Right hindlimb (tissue), 1 donor: ENCODE measurements around the gene HELB.
A peak's percentile ranks its signal among the peaks of the same experiment; 100 is the strongest.
"Not testable (repeated sequence)": the region's sequence is repeated elsewhere in the genome, so short reads cannot be mapped to it uniquely, and the experiment has no call there.

ENCODE experiments used
- DNase-seq: peaks from one replicate; pipeline ENCODE4 v3.0.0-alpha.2; 2018

HELB gene

GRCh38 chr12:66301944-66302826, at the start of gene HELB:
HELB (plus strand) TSS chr12:66302493; CDS start chr12:66302604, 111 bp downstream.
- DNase-seq, result peak; percentile 98

DNA sequence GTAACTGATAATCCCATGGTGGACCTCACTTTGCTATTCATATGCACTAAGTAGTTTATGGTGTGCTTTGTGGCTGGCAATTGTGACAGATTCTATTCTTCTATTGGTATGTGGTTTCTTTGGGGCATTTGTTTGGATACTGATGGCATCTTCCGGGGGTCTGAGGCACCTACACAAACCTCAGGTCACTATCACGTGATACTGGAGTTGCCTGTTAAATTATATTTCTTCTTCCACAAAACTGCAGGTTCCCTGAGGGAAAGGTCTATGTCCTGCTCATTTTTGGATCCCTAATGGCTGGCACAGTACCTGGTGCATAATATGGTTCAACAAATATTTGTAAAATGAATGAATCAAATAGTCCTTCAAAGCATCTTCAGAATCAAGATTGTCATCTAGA, 49.5 kb upstream of the HELB start:
- no peak for DNase-seq

- DNase-seq, result no peak
These were observed 46.6 kb upstream of the HELB start for GRCh38 chr12:66255737-66256136.

DNA sequence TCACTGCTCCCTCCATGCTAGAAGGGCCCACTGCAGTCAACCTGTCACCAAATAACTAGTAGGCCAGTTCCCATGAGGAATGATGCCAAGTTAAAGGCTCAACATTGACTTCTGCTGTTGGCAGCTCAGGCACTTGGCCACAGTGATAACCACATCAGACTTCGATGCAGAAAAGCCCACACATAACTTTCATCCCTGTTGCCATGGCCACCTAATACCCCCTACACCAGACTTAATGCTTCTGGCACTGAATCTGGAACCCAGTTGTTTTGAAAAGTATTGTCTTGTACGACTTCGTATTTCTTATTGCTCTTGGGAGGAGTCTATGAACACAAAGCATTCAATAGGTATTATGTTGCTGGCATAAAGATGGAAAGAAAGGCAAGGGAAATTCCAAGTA, 44.3 kb upstream of the HELB start:
- no peak for DNase-seq

DNA sequence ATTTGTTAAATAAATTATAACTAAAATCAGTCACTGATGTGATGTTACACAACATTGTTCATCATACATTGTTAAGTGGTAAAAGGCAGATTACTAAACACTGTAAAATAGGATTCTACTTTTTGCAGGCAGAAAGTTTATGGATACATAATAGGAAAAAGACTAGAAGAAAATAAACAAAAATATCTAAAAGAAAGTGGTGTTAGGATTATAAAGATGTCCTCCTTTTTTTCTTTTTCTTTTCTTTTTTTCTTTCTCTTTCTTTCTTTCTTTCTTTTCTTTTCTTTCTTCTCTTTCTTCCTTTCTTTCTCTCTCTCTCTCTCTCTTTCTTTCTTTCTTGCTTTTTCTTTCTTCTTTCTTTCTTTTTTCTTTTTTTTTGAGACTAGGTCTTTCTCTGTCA, 39.6 kb upstream of the HELB start:
- no peak for DNase-seq

GRCh38 chr12:66268562-66268961, 33.7 kb upstream of the HELB start:
- DNase-seq, result no peak

- DNase-seq, result no peak
These were observed 33.2 kb upstream of the HELB start for GRCh38 chr12:66269142-66269541.

DNA sequence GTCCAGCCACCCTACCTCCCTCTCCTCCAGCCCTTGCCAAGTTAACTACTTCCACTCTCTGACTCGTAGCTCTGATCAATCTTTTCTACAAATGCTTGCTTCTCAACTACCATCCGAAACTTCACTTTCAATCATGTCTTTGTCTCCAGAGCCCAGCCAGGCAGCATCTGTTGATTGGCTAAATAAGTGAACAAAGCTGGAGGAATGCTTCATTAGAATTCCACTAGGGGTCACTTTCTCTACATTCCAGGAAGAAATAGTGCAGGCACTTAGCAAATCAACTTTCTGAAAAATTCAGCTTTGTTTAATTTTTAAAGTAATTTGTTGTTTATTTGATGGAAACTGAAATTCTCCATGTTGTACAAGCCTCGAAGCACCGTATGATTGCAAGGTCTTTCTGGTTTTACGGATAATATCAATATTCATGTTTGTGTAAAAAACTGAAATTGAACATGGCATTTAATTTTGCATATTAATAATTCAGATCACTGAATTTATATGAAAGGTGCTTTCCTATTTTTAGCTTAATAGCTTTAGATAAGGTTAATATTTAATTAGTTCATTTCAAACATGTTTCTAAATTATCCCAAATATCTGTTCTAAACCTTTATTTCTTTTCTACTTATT, 32.4 kb upstream of the HELB start:
- no peak for DNase-seq

DNA sequence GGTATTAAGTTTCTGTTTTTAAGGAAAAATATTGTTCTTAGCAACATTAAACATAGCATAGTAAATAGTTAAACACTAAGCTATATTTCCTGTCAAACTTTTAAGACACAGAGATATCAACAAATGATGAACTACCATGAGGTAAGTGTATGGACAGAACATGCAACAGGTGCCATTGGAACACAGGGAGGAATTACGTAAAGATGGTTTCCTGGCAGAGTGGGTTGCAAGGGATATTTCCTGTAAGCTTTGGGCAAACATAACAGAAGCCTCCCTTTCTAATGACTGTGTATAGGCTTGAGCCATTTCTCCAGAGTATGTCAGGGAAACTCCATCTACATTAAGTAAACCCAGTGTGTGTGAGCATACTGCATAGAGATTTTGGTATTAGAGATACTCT, 31.7 kb upstream of the HELB start:
- no peak for DNase-seq

DNA sequence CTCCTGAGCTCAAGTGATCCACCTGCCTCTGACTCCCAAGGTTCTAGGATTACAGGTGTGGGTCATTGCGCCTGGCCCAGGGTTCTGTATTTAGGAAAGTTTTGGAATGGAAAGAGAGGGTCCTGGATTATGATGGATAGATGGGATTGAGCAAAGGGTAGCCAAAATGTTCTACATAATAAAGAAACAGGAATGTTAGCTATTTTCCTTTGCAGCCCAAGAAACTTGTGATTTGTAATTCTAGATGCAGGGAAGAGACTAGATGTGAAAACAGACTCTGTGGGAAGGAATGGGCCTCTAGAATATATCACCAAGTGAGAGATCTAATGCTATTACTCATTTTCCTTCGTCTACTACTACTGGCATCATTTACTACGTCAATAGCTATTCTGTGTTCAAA, 29.6 kb upstream of the HELB start:
- DNase-seq, result no peak

DNA sequence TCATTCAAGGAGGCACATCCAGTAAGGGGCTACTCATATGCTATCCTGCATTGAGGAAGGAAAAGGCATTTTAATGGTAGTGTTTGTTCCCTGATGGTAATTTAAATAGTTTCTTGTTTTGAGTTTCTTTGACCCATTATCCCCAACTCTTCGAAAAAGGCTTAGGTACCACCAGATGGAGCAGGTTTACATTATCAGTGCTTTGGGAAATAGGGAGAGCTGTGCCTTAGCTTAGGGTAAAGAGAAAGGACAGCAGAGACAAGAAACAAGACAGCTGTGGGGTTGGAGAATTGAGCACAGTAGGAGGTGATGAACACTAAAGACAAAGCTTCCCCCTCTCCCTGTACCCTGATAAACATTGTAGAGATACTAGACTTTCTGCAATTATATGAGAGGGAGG, 29.1 kb upstream of the HELB start:
- no peak for DNase-seq

DNA sequence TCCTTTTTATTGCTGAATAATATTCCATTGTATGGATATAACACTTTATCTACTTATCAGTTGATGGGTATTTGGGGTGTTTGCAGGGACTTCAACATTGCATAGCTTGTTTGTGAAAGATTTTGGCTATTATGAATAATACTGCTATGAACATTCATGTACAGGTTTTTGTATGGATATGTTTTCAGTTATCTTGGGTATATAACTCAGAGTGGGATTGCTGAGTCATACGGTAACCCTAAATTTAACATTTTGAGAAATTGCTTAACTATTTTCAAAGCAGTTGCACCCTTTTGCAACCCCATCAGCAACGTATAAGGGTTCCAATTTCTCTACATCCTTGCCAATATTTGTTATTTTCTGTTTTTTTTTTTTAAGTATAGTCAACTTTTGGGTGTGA, 27.3 kb upstream of the HELB start:
- no peak for DNase-seq

GRCh38 chr12:66279123-66279712, 23.1 kb upstream of the HELB start:
- DNase-seq, result peak; percentile 26

- DNase-seq, result no peak
These were observed 21.7 kb upstream of the HELB start for GRCh38 chr12:66280561-66280960.

GRCh38 chr12:66282244-66282643, 20.0 kb upstream of the HELB start:
- DNase-seq, result no peak

- no peak for DNase-seq
These were observed 15.0 kb upstream of the HELB start for GRCh38 chr12:66287275-66287674.

DNA sequence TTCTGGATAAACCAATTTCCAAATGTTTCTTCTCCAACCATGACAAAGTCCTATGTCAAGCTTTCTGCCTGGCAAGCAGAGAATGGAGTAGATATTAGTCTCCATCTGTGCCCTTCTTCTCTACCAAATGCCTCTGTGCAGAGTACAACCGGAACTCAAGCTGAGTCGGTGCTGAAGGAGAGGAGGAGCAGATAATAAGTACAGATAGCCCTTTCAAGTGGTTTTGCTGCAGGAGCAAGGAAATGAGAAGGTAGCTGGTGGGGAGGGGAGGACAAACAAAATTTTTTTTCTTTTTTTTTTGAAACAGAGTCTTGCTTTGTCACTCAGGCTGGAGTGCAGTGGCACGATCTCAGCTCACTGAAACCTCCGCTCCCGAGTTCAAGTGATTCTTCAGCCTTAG, 14.2 kb upstream of the HELB start:
- DNase-seq, result no peak

DNA sequence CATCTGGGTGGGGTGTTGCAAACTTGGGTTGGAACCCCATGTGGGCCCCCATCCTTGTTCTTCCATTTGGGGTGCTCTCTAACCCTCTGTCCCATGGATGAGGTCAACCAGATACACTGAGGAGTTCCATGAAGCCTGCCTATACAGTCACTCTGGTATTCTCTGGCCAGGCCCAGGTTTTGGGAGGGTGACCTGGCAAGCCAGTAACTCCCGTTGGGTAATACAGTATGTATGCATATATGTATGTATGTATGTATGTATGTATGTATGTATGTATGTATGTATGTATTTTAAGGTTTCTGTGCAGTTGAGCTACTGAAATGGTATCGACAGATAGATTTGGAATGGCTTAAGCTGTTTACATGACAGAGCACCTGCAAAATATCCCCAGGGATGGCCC, 12.8 kb upstream of the HELB start:
- DNase-seq, result no peak

- no peak for DNase-seq
These were observed 11.5 kb upstream of the HELB start for GRCh38 chr12:66290716-66291200.

- no peak for DNase-seq
These were observed 6.1 kb upstream of the HELB start for GRCh38 chr12:66296176-66296683.

- no peak for DNase-seq
These were observed 5.2 kb upstream of the HELB start for GRCh38 chr12:66297080-66297479.

- DNase-seq, result no peak
These were observed 4.4 kb upstream of the HELB start for GRCh38 chr12:66297923-66298322.

DNA sequence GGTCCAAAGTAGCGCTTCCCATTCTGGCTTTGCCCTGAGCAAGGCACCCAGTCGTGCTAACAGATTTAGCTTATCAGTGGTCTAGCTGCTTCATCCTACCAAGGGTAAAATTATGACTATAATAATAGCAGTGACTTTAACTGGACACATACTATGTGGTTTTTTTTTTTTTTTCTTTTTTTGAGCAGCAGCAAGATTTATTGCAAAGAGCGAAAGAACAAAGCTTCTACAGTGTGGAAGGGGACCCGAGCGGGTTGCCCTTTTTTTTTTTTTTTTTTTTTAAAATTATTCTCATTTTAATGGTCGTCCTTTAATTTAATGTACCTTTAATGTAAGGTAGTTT, 505 bp downstream of the HELB start:
- DNase-seq, result no peak

DNA sequence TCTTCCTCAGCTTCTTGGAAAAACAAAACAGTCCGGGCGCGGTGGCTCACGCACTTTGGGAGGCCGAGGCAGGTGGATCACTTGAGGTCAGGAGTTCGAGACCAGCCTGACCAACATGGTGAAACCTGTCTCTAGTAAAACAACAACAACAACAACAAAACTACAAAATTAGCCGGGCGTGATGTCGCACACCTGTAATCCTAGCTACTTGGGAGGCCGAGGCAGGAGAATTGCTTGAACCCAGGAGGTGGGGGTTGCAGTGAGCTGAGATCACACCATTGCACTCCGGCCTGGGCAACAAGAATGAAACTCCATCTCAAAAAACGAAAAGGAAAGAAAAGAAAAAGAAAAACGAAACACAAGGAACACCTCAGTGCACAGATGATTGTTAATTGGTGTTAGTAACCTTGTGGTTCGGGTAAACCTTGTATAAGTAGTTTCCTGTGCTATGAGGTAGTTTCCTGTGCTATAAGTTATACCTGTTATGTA, 1.1 kb downstream of the HELB start:
- not testable (repeated sequence) for DNase-seq
